Esophagus muscularis mucosa (tissue), 3 donors: ENCODE measurements around the gene PKMYT1.

Experiments
- CTCF ChIP-seq, 3 experiments: fragments of 200-600 bp in 2 of 3; fragments of 450-650 bp in 1 of 3; sonication (generic) in 2 of 3; IDR thresholded peaks; one replicate each; pipeline ENCODE4 v1.5.1; 2017 to 2019; ENCODE audit warnings: antibody characterized with exemption in 3 of 3, mild to moderate bottlenecking in 2 of 3, moderate library complexity in 1 of 3
- POLR2A ChIP-seq: fragments of 450-650 bp; IDR thresholded peaks from one replicate; pipeline ENCODE4 v1.6.1; 2017; ENCODE audit warnings: antibody characterized with exemption, moderate library complexity, mild to moderate bottlenecking, low read depth
- POLR2AphosphoS5 ChIP-seq, 2 donors: sonication (generic); formaldehyde crosslinking; IDR thresholded peaks; one replicate each; pipeline ENCODE4 v1.6.1; 2017; ENCODE audit warnings: antibody characterized with exemption in 2 of 2

GRCh38 chr16:2933701-2934100, 46.5 kb downstream of the PKMYT1 start:
- TF ChIP-seq CTCF (IDR thresholded peaks at IDR 0.05), result no peak
- no peak for TF ChIP-seq POLR2AphosphoS5 (IDR thresholded peaks at IDR 0.05)
- no peak for TF ChIP-seq POLR2A
